ENCODE results near the gene OOSP1. TPM values are rescaled to one million over a fixed set of nuclear protein-coding genes. Genes with fewer than 3 reads are reported as not detected.

The OOSP1 gene
- total and polyA plus RNA-seq, 8 donors: not detected

GRCh38 chr11:59918987-59919589, 19.1 kb upstream of the OOSP1 start:
- Histone ChIP-seq H3K27me3 (no peaks in the 10 kb centered on the region), H3K9me3 (peaks cover 0 to 4% (median 0%) of the 10 kb centered on the region in 4 donors), H3K27ac (no peak overlapping the region), H3K4me3 (no peak overlapping the region), H3K4me1 (no peaks in the 10 kb centered on the region), H3K36me3 (no peaks in the 10 kb centered on the region)
- peak in 2 of 4 donors; percentile 12 to 46 for TF ChIP-seq CTCF (IDR thresholded peaks at IDR 0.05)
- FAIRE-seq (no peak), DNase-seq (peak in 3 of 6 donors; percentile 17 to 32 (median 21)), ATAC-seq (peak in 3 of 4 donors; percentile 59 to 90 (median 72))
- intact Hi-C loops (cut with DNase I): loop anchor here in 2 of 3 donors (10.0 kb wide), 1 partner anchor 94 kb away; no protein-coding TSS in a partner anchor
- 27 to 40% methylated on average over 3 of the region's 3 CpGs for WGBS, 2 donors

- Histone ChIP-seq H3K27me3 (no peaks in the 10 kb centered on the region), H3K36me3 (no peaks in the 10 kb centered on the region), H3K27ac (no peak overlapping the region), H3K9me3 (peaks cover 0 to 4% (median 0%) of the 10 kb centered on the region in 4 donors), H3K4me1 (no peaks in the 10 kb centered on the region), H3K4me3 (no peak overlapping the region)
- no peak for TF ChIP-seq CTCF (IDR thresholded peaks at IDR 0.05)
- ATAC-seq: no peak
- FAIRE-seq: no peak
- no peak for DNase-seq
- WGBS, 2 donors: 92% methylated on average over 6 of the region's 6 CpGs
- intact Hi-C loops (cut with DNase I): no loop called here
Observed at GRCh38 chr11:59923813-59924212, 14.4 kb upstream of the OOSP1 start.

- H3K4me3 ChIP-seq: no peak overlapping the region
- TF ChIP-seq CTCF (IDR thresholded peaks at IDR 0.05): no peak
- WGBS, 2 donors: 55 to 65% methylated on average over 1 of the region's 1 CpG
- intact Hi-C loops (cut with DNase I): no loop called here
- DNase-seq (no peak), ATAC-seq (no peak), FAIRE-seq (no peak)
- H3K27ac ChIP-seq: no peak overlapping the region
- no peaks in the 10 kb centered on the region for H3K4me1 ChIP-seq
- no peaks in the 10 kb centered on the region for H3K27me3 ChIP-seq
- no peaks in the 10 kb centered on the region for H3K36me3 ChIP-seq
- H3K9me3 ChIP-seq: no peaks in the 10 kb centered on the region
Observed at GRCh38 chr11:59931688-59932087, 6.5 kb upstream of the OOSP1 start.

GRCh38 chr11:59938718-59939117, 486 bp downstream of the OOSP1 start:
- intact Hi-C loops (cut with DNase I): no loop called here
- DNase-seq (no peak), ATAC-seq (no peak), FAIRE-seq (no peak)
- 87 to 93% methylated on average over 3 of the region's 3 CpGs for WGBS, 2 donors
- H3K36me3 ChIP-seq: no peaks in the 10 kb centered on the region
- no peaks in the 10 kb centered on the region for H3K9me3 ChIP-seq
- TF ChIP-seq CTCF (IDR thresholded peaks at IDR 0.05): no peak
- no peak overlapping the region for H3K27ac ChIP-seq
- no peak overlapping the region for H3K4me3 ChIP-seq
- no peaks in the 10 kb centered on the region for H3K27me3 ChIP-seq
- H3K4me1 ChIP-seq: no peaks in the 10 kb centered on the region

- no peaks in the 10 kb centered on the region for H3K36me3 ChIP-seq
- H3K9me3 ChIP-seq: no peaks in the 10 kb centered on the region
- H3K4me3 ChIP-seq: no peak overlapping the region
- 82 to 84% methylated on average over 2 of the region's 2 CpGs for WGBS, 2 donors
- FAIRE-seq (no peak), ATAC-seq (no peak), DNase-seq (no peak)
- H3K4me1 ChIP-seq: no peaks in the 10 kb centered on the region
- no peak overlapping the region for H3K27ac ChIP-seq
- H3K27me3 ChIP-seq: no peaks in the 10 kb centered on the region
- intact Hi-C loops (cut with DNase I): no loop called here
- TF ChIP-seq CTCF (IDR thresholded peaks at IDR 0.05): no peak
Observed at GRCh38 chr11:59939482-59939881, 1.2 kb downstream of the OOSP1 start.
